Measurements from ENCODE around the gene ARID4A.

GRCh38 chr14:58274881-58275280 lies 23.5 kb upstream of the ARID4A start:
- TF ChIP-seq CTCF (IDR thresholded peaks at IDR 0.05; ENCODE audit: extremely low read depth in 1 of 2, insufficient read depth in 1 of 2, low read depth in 1 of 2, low read length in 2 of 2) (no peak), POLR2A (IDR thresholded peaks at IDR 0.05; ENCODE audit: low read depth, low read length) (no peak), POLR2AphosphoS5 (IDR thresholded peaks at IDR 0.05; ENCODE audit: insufficient read depth, low read depth, low read length) (no peak), EZH2 (IDR thresholded peaks at IDR 0.05; ENCODE audit: borderline replicate concordance, low read depth, low read length, severe bottlenecking) (no peak), GATA2 (IDR thresholded peaks at IDR 0.05; ENCODE audit: insufficient read depth, insufficient read length, low read depth, low read length) (no peak)

Data from endothelial cell of umbilical vein (primary cell).